ENCODE data around the gene TSPAN17.

GRCh38 chr5:176625966-176626875, 21.1 kb upstream of the TSPAN17 start:
- TF ChIP-seq CTCF (conservative IDR thresholded peaks at IDR 0.05; ENCODE audit: low read depth, low read length) (no peak), EZH2 (IDR thresholded peaks at IDR 0.05; ENCODE audit: borderline replicate concordance, low read depth, low read length, poor library complexity, severe bottlenecking) (no peak)

Data from A673 (cell line).